Hippocampal formation (tissue), 2 donors: Measurements from ENCODE around the gene TIMM9.
"Not testable (repeated sequence)": the region's sequence is repeated elsewhere in the genome, so short reads cannot be mapped to it uniquely, and the experiment has no call there.

ENCODE experiments used
- DNase-seq, 2 donors: peaks; one replicate each; lab custom pipeline; 2025; lab: John Stamatoyannopoulos, UW

The TIMM9 gene

DNA sequence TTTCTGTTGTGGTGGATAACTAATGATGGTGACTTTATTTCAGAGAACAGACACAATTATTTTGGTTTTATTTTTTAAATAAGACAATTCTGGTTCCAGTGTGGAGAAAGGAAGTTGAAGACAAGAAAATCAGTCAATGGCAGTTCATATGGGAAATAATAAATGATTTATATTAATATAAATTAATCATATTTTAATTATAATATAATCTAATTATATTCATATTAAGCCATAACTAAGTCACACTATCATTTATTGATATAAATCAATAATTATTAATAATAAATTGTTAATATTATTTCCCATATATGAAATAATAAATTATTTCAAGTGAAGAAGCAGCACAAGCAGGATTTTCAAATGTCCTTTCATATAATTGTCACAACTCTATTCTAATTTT lies 28.8 kb downstream of the TIMM9 start:
- DNase-seq = no peak

- DNase-seq = no peak
Measured at GRCh38 chr14:58397156-58397555, 30.2 kb downstream of the TIMM9 start.

DNA sequence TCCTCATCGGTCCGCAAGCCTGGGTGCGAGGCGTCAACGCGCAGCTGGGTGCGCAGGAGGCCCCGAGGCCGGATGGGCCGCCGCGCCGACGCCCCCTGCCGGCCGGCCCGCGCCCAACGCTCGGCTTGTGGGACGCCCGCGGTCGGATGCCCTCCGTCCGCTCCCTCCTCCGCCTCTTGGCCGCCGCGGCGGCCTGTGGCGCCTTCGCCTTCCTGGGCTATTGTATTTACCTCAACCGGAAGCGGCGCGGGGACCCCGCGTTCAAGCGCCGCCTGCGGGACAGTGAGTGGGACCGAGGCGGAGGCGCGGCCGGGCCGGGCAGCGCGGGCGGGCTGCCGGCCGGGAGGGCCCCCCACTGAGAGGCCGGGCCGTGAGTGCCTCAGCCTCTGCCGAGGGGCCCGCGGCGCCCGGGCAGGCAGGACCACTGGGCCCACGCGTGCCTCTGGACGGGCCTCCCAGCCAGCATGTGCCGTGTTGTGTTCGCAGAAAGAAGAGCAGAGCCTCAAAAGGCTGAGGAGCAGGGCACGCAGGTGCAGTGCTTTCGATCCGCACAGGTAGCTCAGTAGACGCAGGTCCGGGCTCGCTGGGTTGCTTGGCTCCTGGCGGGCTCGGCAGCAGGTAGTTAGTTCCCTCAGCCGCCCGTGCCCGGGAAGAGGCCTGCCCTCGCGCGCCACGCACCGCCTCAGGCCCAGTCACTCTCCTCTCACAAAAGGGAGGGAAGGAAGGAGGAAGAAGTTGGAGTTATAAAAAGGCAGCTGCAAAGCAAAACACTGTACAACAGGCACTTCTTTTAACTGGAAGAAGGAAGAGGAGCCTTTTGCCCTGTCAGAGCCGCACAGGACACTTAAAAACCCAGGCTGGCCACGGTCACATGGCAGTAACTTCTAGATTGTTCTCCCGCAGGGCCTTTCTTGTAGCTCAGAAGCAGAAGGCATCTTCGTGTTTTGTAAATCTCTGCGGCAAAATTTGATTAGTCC lies 31.2 kb downstream of the TIMM9 start, which contains the start of gene TOMM20L:
Gene TOMM20L, plus strand, starts transcription at position 119 of the 977 bp plus-strand sequence. Its CDS starts 28 bp downstream, at position 147.
- DNase-seq = peak in 1 of 2 donors; percentile 41

GRCh38 chr14:58395562-58395811 lies 31.8 kb downstream of the TIMM9 start:
- DNase-seq = no peak

- no peak for DNase-seq
Measured at GRCh38 chr14:58390830-58391229, 36.5 kb downstream of the TIMM9 start.

DNA sequence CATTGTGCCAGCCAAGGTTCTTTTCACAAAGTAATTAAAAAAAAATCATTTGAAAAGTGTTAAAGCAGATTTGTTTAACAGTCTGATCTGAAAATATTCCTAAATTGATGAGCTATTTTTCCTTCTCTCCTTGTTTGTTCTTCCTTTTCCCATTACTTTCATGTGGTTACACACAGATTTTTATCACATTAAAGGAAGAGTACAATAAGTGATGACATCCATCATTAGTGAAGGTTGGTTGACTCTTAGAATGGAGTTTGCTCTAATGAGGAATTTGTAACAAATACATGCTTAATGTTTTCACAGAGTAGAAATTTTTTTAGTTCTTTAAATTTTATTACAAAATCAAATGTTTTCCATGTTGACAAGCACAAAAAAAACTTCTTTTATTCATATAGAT lies 50.5 kb downstream of the TIMM9 start:
- no peak for DNase-seq

GRCh38 chr14:58368956-58369355 lies 58.4 kb downstream of the TIMM9 start:
- no peak for DNase-seq

DNA sequence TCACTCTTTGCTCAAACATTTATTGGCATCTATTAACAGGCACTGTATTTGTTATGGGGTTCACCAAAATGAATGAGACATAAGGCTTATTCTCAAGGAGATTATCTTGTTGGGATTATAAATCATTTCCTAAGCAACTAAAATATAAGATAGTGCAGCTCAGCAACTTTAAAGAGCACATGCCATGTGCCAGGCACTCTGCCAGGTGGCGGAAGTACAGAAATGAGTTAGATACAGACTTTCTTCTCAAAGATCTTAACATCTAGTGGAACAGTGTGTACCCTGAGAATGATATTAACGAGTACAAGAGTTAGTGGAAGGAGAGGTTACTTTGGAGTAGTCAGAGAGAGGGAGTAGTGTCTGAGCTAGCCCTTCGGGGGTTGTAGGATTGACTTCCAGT lies 60.0 kb downstream of the TIMM9 start:
- DNase-seq = no peak

GRCh38 chr14:58364316-58364715 lies 63.0 kb downstream of the TIMM9 start:
- no peak for DNase-seq

DNA sequence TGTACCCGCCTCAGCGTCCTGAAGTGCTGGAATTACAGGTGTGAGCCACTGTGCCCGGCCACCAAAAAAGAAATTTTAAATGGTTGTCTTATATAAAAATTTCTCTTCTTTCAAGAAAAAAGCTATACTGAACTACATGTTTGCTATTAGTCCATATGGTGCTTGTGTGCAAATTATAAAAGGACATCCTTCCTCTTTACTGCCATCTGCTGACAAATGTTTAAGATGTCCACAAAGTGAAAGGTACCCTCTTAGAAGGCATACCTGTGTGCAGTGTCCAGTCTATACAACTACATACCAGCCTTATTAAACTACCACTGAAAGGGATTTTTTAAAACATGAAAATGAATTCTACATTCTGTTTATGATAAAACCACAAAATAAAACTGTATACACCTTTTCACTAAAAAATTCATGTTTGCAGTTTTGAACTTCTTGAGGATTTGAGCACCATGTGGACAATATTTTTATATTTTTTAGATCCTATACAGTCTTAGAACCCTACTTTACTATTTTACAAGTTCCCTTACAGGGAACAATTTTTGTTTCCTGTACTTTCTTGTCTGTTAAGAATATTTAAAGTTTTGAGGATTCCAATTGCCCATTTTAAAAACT lies 64.4 kb downstream of the TIMM9 start:
- no peak for DNase-seq

- DNase-seq = not testable (repeated sequence)
Measured at GRCh38 chr14:58362272-58362671, 65.1 kb downstream of the TIMM9 start.
